ENCODE data around the gene CALN1.

CALN1 gene

GRCh38 chr7:71785216-71785615 lies 626.9 kb downstream of the CALN1 start:
- TF ChIP-seq CTCF (IDR thresholded peaks at IDR 0.05; ENCODE audit: control insufficient read depth, extremely low read depth, insufficient read depth) = no peak
- no peak for DNase-seq (ENCODE audit: low read depth)
- no peak overlapping the region for H3K4me3 ChIP-seq (ENCODE audit: low read depth, low read length)

- no peak for TF ChIP-seq CTCF (IDR thresholded peaks at IDR 0.05; ENCODE audit: control insufficient read depth, extremely low read depth, insufficient read depth)
- no peak overlapping the region for H3K4me3 ChIP-seq (ENCODE audit: low read depth, low read length)
- no peak for DNase-seq (ENCODE audit: low read depth)
These were observed 627.4 kb downstream of the CALN1 start for GRCh38 chr7:71784781-71785180.

GRCh38 chr7:71784180-71784579 lies 628.0 kb downstream of the CALN1 start:
- DNase-seq (ENCODE audit: low read depth) = no peak
- TF ChIP-seq CTCF (IDR thresholded peaks at IDR 0.05; ENCODE audit: control insufficient read depth, extremely low read depth, insufficient read depth) = no peak
- H3K4me3 ChIP-seq (ENCODE audit: low read depth, low read length) = no peak overlapping the region

GRCh38 chr7:71783779-71784178 lies 628.4 kb downstream of the CALN1 start:
- H3K4me3 ChIP-seq (ENCODE audit: low read depth, low read length) = no peak overlapping the region
- TF ChIP-seq CTCF (IDR thresholded peaks at IDR 0.05; ENCODE audit: control insufficient read depth, extremely low read depth, insufficient read depth) = no peak
- DNase-seq (ENCODE audit: low read depth) = no peak

- DNase-seq (ENCODE audit: low read depth) = no peak
- H3K4me3 ChIP-seq (ENCODE audit: low read depth, low read length) = no peak overlapping the region
- no peak for TF ChIP-seq CTCF (IDR thresholded peaks at IDR 0.05; ENCODE audit: control insufficient read depth, extremely low read depth, insufficient read depth)
These were observed 630.1 kb downstream of the CALN1 start for GRCh38 chr7:71782051-71782450.

- DNase-seq (ENCODE audit: low read depth) = no peak
- no peak for TF ChIP-seq CTCF (IDR thresholded peaks at IDR 0.05; ENCODE audit: control insufficient read depth, extremely low read depth, insufficient read depth)
These were observed 631.9 kb downstream of the CALN1 start for GRCh38 chr7:71780282-71780681.

GRCh38 chr7:71777278-71777677 lies 634.9 kb downstream of the CALN1 start:
- TF ChIP-seq CTCF (IDR thresholded peaks at IDR 0.05; ENCODE audit: control insufficient read depth, extremely low read depth, insufficient read depth) = no peak
- no peak for DNase-seq (ENCODE audit: low read depth)
- H3K4me3 ChIP-seq (ENCODE audit: low read depth, low read length) = no peak overlapping the region

More at GRCh38 chr7:71780282-71780681, 631.9 kb downstream of the CALN1 start:
- no peak overlapping the region for H3K4me3 ChIP-seq (ENCODE audit: low read depth, low read length)
